Measurements from ENCODE around the gene TRMU.

DNA sequence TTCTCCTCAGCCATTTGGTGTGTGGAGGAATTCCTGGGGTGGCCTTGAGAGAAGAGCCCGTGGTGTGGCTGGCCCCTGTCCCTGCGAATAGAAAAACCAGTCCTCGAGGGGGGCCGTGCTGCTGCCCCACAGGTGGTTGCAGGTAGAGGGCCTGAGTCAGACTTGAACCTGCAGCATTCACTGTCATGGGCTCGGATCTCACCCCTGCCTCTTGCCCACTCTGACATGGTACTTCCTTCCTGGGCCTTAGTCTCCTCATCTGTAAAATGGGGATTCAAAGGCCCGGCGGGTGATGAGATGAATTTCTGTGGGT is 19.4 kb downstream of the TRMU start:
- TF ChIP-seq CEBPB (IDR thresholded peaks at IDR 0.05): no peak
- no peak for TF ChIP-seq RAD21 (IDR thresholded peaks at IDR 0.05; ENCODE audit: low read depth)
- TF ChIP-seq, protein P1, sequence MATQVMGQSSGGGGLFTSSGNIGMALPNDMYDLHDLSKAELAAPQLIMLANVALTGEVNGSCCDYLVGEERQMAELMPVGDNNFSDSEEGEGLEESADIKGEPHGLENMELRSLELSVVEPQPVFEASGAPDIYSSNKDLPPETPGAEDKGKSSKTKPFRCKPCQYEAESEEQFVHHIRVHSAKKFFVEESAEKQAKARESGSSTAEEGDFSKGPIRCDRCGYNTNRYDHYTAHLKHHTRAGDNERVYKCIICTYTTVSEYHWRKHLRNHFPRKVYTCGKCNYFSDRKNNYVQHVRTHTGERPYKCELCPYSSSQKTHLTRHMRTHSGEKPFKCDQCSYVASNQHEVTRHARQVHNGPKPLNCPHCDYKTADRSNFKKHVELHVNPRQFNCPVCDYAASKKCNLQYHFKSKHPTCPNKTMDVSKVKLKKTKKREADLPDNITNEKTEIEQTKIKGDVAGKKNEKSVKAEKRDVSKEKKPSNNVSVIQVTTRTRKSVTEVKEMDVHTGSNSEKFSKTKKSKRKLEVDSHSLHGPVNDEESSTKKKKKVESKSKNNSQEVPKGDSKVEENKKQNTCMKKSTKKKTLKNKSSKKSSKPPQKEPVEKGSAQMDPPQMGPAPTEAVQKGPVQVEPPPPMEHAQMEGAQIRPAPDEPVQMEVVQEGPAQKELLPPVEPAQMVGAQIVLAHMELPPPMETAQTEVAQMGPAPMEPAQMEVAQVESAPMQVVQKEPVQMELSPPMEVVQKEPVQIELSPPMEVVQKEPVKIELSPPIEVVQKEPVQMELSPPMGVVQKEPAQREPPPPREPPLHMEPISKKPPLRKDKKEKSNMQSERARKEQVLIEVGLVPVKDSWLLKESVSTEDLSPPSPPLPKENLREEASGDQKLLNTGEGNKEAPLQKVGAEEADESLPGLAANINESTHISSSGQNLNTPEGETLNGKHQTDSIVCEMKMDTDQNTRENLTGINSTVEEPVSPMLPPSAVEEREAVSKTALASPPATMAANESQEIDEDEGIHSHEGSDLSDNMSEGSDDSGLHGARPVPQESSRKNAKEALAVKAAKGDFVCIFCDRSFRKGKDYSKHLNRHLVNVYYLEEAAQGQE (IDR thresholded peaks at IDR 0.05; ENCODE audit: low read depth): no peak
- TF ChIP-seq TCF12 (IDR thresholded peaks at IDR 0.05; ENCODE audit: low read depth): no peak
- TF ChIP-seq YY1 (IDR thresholded peaks at IDR 0.05; ENCODE audit: low read depth): no peak

Measured in Ishikawa (cell line).